Measurements from ENCODE around the gene DYDC2.

DYDC2 gene

DNA sequence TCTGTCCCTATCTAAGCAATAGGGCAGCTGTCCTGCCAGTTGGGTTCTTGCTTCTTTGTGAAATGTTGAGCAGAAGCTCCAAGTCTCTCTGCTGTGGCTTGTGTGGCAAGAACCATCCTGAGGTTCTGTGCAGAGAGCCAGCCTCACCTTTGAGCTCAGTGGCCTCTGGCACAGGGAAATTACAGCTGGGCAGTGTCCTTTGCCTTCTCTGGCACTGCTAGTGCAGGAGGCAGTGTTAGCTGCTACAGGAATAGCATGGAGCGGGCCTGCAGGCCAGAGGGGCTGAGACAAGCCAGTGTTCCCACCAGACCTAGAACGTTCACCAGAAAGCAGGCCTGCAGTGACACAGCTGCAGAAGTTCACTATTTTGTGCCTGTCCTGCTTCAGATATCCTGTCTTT, 53.5 kb downstream of the DYDC2 start:
- Histone ChIP-seq H4K20me1 (ENCODE audit: insufficient read depth, low read length, poor library complexity, severe bottlenecking) (peaks cover 14% of the 10 kb centered on the region), H3F3A (ENCODE audit: low read depth) (no peaks in the 10 kb centered on the region), H3K9me2 (replicated peaks; ENCODE audit: low read depth, low read length) (no peaks in the 10 kb centered on the region), H3K4me2 (ENCODE audit: low read depth, low read length, poor library complexity, severe bottlenecking) (peak overlapping the region; percentile 73), H3K27me3 (ENCODE audit: insufficient read depth, low read length, poor library complexity, severe bottlenecking) (no peaks in the 10 kb centered on the region), H3K9me3 (ENCODE audit: insufficient read depth, low read depth, low read length) (no peaks in the 10 kb centered on the region), H3K9ac (ENCODE audit: low read depth, low read length, poor library complexity, severe bottlenecking) (peak overlapping the region; percentile 88), H3K79me2 (ENCODE audit: insufficient read depth, low read length) (peaks cover 67% of the 10 kb centered on the region), H3K4me1 (ENCODE audit: insufficient read depth, low read length, poor library complexity, severe bottlenecking) (peaks cover 65% of the 10 kb centered on the region), H3K36me3 (ENCODE audit: insufficient read depth, low read length) (no peaks in the 10 kb centered on the region), H2AFZ (ENCODE audit: low read length) (no peak overlapping the region), H3K4me3 (ENCODE audit: low read length, poor library complexity, severe bottlenecking) (peak overlapping the region; percentile 86)
- no peak for TF ChIP-seq EZH2phosphoT487 (IDR thresholded peaks at IDR 0.05; ENCODE audit: borderline replicate concordance)
- TF ChIP-seq, protein P1, sequence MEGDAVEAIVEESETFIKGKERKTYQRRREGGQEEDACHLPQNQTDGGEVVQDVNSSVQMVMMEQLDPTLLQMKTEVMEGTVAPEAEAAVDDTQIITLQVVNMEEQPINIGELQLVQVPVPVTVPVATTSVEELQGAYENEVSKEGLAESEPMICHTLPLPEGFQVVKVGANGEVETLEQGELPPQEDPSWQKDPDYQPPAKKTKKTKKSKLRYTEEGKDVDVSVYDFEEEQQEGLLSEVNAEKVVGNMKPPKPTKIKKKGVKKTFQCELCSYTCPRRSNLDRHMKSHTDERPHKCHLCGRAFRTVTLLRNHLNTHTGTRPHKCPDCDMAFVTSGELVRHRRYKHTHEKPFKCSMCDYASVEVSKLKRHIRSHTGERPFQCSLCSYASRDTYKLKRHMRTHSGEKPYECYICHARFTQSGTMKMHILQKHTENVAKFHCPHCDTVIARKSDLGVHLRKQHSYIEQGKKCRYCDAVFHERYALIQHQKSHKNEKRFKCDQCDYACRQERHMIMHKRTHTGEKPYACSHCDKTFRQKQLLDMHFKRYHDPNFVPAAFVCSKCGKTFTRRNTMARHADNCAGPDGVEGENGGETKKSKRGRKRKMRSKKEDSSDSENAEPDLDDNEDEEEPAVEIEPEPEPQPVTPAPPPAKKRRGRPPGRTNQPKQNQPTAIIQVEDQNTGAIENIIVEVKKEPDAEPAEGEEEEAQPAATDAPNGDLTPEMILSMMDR (conservative IDR thresholded peaks at IDR 0.05; ENCODE audit: low read length): no peak

DNA sequence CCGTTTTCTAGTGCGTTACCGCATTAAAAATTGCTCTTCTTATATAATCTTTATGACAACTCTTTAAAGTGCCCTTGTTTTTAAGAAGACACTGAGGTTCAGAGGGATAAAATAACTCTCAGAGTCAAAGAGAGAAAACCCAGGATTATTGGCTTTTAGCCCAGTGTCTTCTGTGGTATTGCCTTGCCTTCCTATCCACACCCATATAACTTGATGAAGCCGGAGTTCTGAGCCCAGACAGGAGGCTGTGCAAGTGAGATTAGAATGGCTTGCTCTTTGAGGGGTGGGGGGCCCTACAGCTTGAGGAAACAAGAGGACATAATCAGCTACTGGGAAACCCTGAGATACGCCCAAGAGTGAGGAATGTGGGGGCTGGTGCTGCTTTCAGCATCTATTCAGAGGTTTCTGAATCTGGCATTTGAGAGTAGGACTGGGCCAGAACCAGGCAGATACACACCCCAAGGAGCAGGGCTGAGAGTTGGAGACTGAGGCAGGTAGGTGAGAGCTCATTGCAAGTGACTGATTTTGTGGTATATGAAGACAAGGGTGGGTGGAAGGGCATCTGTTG, 54.1 kb downstream of the DYDC2 start:
- H3K9ac ChIP-seq (ENCODE audit: low read depth, low read length, poor library complexity, severe bottlenecking): peak overlapping the region; percentile 88
- H3K4me2 ChIP-seq (ENCODE audit: low read depth, low read length, poor library complexity, severe bottlenecking): peak overlapping the region; percentile 73

DNA sequence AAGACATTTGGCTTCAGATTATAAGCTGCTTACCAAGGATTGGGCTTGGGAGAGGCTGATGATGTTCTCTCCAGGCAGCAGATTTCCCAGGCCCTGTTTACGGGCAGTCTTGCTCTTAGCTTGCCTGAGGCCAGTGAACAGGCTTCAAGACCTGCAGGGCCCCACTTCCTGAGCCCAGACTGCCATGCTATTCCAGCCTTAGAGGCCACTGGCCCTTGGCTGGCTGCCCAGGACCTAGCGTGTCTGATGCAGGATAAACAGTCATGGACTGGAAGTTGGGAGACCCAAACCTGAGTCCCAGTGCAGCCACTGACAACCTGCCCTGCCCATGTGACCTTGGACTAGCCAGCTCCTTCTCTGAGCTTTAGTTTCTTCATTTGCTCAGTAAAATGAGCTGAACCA, 54.7 kb downstream of the DYDC2 start:
- peaks cover 71% of the 10 kb centered on the region for H3K4me1 ChIP-seq (ENCODE audit: insufficient read depth, low read length, poor library complexity, severe bottlenecking)
- peak overlapping the region; percentile 88 for H3K9ac ChIP-seq (ENCODE audit: low read depth, low read length, poor library complexity, severe bottlenecking)
- H3K4me3 ChIP-seq (ENCODE audit: low read length, poor library complexity, severe bottlenecking): peak overlapping the region; percentile 86
- no peaks in the 10 kb centered on the region for H3F3A ChIP-seq (ENCODE audit: low read depth)
- TF ChIP-seq, protein P1 (conservative IDR thresholded peaks at IDR 0.05; ENCODE audit: low read length): no peak
- TF ChIP-seq EZH2phosphoT487 (IDR thresholded peaks at IDR 0.05; ENCODE audit: borderline replicate concordance): no peak
- no peaks in the 10 kb centered on the region for H3K27me3 ChIP-seq (ENCODE audit: insufficient read depth, low read length, poor library complexity, severe bottlenecking)
- H3K9me3 ChIP-seq (ENCODE audit: insufficient read depth, low read depth, low read length): no peaks in the 10 kb centered on the region
- H3K9me2 ChIP-seq (replicated peaks; ENCODE audit: low read depth, low read length): no peaks in the 10 kb centered on the region
- H3K4me2 ChIP-seq (ENCODE audit: low read depth, low read length, poor library complexity, severe bottlenecking): peak overlapping the region; percentile 73
- H3K79me2 ChIP-seq (ENCODE audit: insufficient read depth, low read length): peaks cover 79% of the 10 kb centered on the region
- peaks cover 21% of the 10 kb centered on the region for H4K20me1 ChIP-seq (ENCODE audit: insufficient read depth, low read length, poor library complexity, severe bottlenecking)
- no peaks in the 10 kb centered on the region for H3K36me3 ChIP-seq (ENCODE audit: insufficient read depth, low read length)
- no peak overlapping the region for H2AFZ ChIP-seq (ENCODE audit: low read length)

More for the DNA sequence above, 54.1 kb downstream of the DYDC2 start:
- Histone ChIP-seq H3K4me1 (ENCODE audit: insufficient read depth, low read length, poor library complexity, severe bottlenecking) (peaks cover 70% of the 10 kb centered on the region), H3K79me2 (ENCODE audit: insufficient read depth, low read length) (peaks cover 73% of the 10 kb centered on the region), H3K27me3 (ENCODE audit: insufficient read depth, low read length, poor library complexity, severe bottlenecking) (no peaks in the 10 kb centered on the region), H4K20me1 (ENCODE audit: insufficient read depth, low read length, poor library complexity, severe bottlenecking) (peaks cover 15% of the 10 kb centered on the region), H3K4me3 (ENCODE audit: low read length, poor library complexity, severe bottlenecking) (peak overlapping the region; percentile 86), H3K36me3 (ENCODE audit: insufficient read depth, low read length) (no peaks in the 10 kb centered on the region), H3K9me3 (ENCODE audit: insufficient read depth, low read depth, low read length) (no peaks in the 10 kb centered on the region), H3K9me2 (replicated peaks; ENCODE audit: low read depth, low read length) (no peaks in the 10 kb centered on the region), H3F3A (ENCODE audit: low read depth) (no peaks in the 10 kb centered on the region), H2AFZ (ENCODE audit: low read length) (no peak overlapping the region)
- TF ChIP-seq, protein P1 (conservative IDR thresholded peaks at IDR 0.05; ENCODE audit: low read length): no peak
- TF ChIP-seq EZH2phosphoT487 (IDR thresholded peaks at IDR 0.05; ENCODE audit: borderline replicate concordance): no peak

Data from Loucy (cell line).